ENCODE measurements around the gene DPEP2. TPM values are rescaled to one million over a fixed set of nuclear protein-coding genes. Genes with fewer than 3 reads are reported as not detected.
"Not testable (repeated sequence)": the region's sequence is repeated elsewhere in the genome, so short reads cannot be mapped to it uniquely, and the experiment has no call there.

The DPEP2 gene
- total and polyA plus RNA-seq, 2 donors from 2014 or later = 0.99 to 3.1 TPM

GRCh38 chr16:67976205-67976604 lies 23.1 kb downstream of the DPEP2 start:
- no peak for TF ChIP-seq CTCF (IDR thresholded peaks at IDR 0.05; ENCODE audit: borderline replicate concordance, extremely low read depth, insufficient read depth)
- Histone ChIP-seq H3K9ac (ENCODE audit: low read length in 3 of 3) (no peak overlapping the region), H3K36me3 (ENCODE audit: control insufficient read depth in 2 of 3, insufficient read depth in 3 of 3, low read length in 3 of 3) (no peaks in the 10 kb centered on the region), H3K27ac (ENCODE audit: low read depth in 2 of 2, low read length in 2 of 2) (no peak overlapping the region), H3K9me3 (ENCODE audit: control insufficient read depth in 2 of 3, insufficient read depth in 1 of 3, low read length in 3 of 3) (no peaks in the 10 kb centered on the region), H3K27me3 (ENCODE audit: control insufficient read depth, insufficient read depth, low read length) (no peaks in the 10 kb centered on the region), H3K4me1 (ENCODE audit: control insufficient read depth in 2 of 3, insufficient read depth in 2 of 3, low read depth in 1 of 3, low read length in 3 of 3) (no peaks in the 10 kb centered on the region), H3K4me3 (ENCODE audit: low read length in 3 of 3) (no peak overlapping the region)
- FAIRE-seq (no peak), DNase-seq (no peak)
- intact Hi-C loops (cut with DNase I) = no loop called here

- intact Hi-C loops (cut with DNase I) = no loop called here
- FAIRE-seq (no peak), DNase-seq (no peak)
- Histone ChIP-seq H3K27me3 (ENCODE audit: control insufficient read depth, insufficient read depth, low read length) (no peaks in the 10 kb centered on the region), H3K36me3 (ENCODE audit: control insufficient read depth in 2 of 3, insufficient read depth in 3 of 3, low read length in 3 of 3) (no peaks in the 10 kb centered on the region), H3K4me3 (ENCODE audit: low read length in 3 of 3) (no peak overlapping the region), H3K27ac (ENCODE audit: low read depth in 2 of 2, low read length in 2 of 2) (no peak overlapping the region), H3K9me3 (ENCODE audit: control insufficient read depth in 2 of 3, insufficient read depth in 1 of 3, low read length in 3 of 3) (no peaks in the 10 kb centered on the region), H3K9ac (ENCODE audit: low read length in 3 of 3) (no peak overlapping the region), H3K4me1 (ENCODE audit: control insufficient read depth in 2 of 3, insufficient read depth in 2 of 3, low read depth in 1 of 3, low read length in 3 of 3) (no peaks in the 10 kb centered on the region)
- TF ChIP-seq CTCF (IDR thresholded peaks at IDR 0.05; ENCODE audit: borderline replicate concordance, extremely low read depth, insufficient read depth) = no peak
Observed at GRCh38 chr16:67975321-67976105, 23.8 kb downstream of the DPEP2 start.

GRCh38 chr16:67972285-67972684 lies 27.0 kb downstream of the DPEP2 start:
- H3K27ac ChIP-seq (ENCODE audit: low read depth in 2 of 2, low read length in 2 of 2); H3K9ac ChIP-seq (ENCODE audit: low read length in 3 of 3); DNase-seq; H3K4me1 ChIP-seq (ENCODE audit: control insufficient read depth in 2 of 3, insufficient read depth in 2 of 3, low read depth in 1 of 3, low read length in 3 of 3); H3K9me3 ChIP-seq (ENCODE audit: control insufficient read depth in 2 of 3, insufficient read depth in 1 of 3, low read length in 3 of 3); H3K27me3 ChIP-seq (ENCODE audit: control insufficient read depth, insufficient read depth, low read length); FAIRE-seq; intact Hi-C loops (cut with DNase I); H3K4me3 ChIP-seq (ENCODE audit: low read length in 3 of 3); H3K36me3 ChIP-seq (ENCODE audit: control insufficient read depth in 2 of 3, insufficient read depth in 3 of 3, low read length in 3 of 3): not testable (repeated sequence)

GRCh38 chr16:67971111-67971510 lies 28.2 kb downstream of the DPEP2 start:
- peaks cover 0 to 13% (median 5%) of the 10 kb centered on the region in 3 donors for H3K4me1 ChIP-seq (ENCODE audit: control insufficient read depth in 2 of 3, insufficient read depth in 2 of 3, low read depth in 1 of 3, low read length in 3 of 3)
- H3K27me3 ChIP-seq (ENCODE audit: control insufficient read depth, insufficient read depth, low read length) = no peaks in the 10 kb centered on the region
- TF ChIP-seq CTCF (IDR thresholded peaks at IDR 0.05; ENCODE audit: borderline replicate concordance, extremely low read depth, insufficient read depth) = no peak
- no peaks in the 10 kb centered on the region for H3K9me3 ChIP-seq (ENCODE audit: control insufficient read depth in 2 of 3, insufficient read depth in 1 of 3, low read length in 3 of 3)
- no peak overlapping the region for H3K9ac ChIP-seq (ENCODE audit: low read length in 3 of 3)
- no peak overlapping the region for H3K4me3 ChIP-seq (ENCODE audit: low read length in 3 of 3)
- intact Hi-C loops (cut with DNase I) = no loop called here
- no peak overlapping the region for H3K27ac ChIP-seq (ENCODE audit: low read depth in 2 of 2, low read length in 2 of 2)
- H3K36me3 ChIP-seq (ENCODE audit: control insufficient read depth in 2 of 3, insufficient read depth in 3 of 3, low read length in 3 of 3) = no peaks in the 10 kb centered on the region
- FAIRE-seq (no peak), DNase-seq (no peak)
